ENCODE data around the gene CREB3.
A peak's percentile ranks its signal among the peaks of the same experiment; 100 is the strongest.

The CREB3 gene

DNA sequence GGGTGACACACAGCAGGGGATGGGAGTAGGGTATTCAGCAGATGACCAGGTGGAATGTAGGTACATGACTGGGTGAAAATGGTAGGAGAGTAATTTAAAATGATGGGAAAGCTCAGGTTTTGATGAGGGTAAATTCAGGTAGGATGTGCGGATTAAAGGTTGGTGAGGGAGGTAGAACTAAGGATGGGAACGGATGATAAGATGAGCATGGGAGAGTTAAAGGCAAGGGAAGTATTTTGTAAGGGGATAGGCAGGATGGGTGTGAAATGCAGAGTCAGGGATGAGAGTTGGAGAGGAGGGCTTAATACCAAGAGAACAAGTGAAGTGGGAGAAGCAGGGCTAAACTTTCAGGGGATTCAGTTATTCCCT, 2.0 kb upstream of the CREB3 start:
- TF ChIP-seq, protein P1, sequence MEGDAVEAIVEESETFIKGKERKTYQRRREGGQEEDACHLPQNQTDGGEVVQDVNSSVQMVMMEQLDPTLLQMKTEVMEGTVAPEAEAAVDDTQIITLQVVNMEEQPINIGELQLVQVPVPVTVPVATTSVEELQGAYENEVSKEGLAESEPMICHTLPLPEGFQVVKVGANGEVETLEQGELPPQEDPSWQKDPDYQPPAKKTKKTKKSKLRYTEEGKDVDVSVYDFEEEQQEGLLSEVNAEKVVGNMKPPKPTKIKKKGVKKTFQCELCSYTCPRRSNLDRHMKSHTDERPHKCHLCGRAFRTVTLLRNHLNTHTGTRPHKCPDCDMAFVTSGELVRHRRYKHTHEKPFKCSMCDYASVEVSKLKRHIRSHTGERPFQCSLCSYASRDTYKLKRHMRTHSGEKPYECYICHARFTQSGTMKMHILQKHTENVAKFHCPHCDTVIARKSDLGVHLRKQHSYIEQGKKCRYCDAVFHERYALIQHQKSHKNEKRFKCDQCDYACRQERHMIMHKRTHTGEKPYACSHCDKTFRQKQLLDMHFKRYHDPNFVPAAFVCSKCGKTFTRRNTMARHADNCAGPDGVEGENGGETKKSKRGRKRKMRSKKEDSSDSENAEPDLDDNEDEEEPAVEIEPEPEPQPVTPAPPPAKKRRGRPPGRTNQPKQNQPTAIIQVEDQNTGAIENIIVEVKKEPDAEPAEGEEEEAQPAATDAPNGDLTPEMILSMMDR (IDR thresholded peaks at IDR 0.05; ENCODE audit: control insufficient read depth, extremely low read depth, insufficient read depth) = no peak
- DNase-seq (ENCODE audit: low read depth) = no peak
- H3K4me3 ChIP-seq (ENCODE audit: low read depth, low read length) = no peak overlapping the region; the same call in 1 of the 2 replicates

GRCh38 chr9:35731415-35732184, 866 bp upstream of the CREB3 start:
- DNase-seq (ENCODE audit: low read depth) = no peak
- H3K4me3 ChIP-seq (ENCODE audit: low read depth, low read length) = peak overlapping the region; percentile 71
- TF ChIP-seq, protein P1 (IDR thresholded peaks at IDR 0.05; ENCODE audit: control insufficient read depth, extremely low read depth, insufficient read depth) = no peak

DNA sequence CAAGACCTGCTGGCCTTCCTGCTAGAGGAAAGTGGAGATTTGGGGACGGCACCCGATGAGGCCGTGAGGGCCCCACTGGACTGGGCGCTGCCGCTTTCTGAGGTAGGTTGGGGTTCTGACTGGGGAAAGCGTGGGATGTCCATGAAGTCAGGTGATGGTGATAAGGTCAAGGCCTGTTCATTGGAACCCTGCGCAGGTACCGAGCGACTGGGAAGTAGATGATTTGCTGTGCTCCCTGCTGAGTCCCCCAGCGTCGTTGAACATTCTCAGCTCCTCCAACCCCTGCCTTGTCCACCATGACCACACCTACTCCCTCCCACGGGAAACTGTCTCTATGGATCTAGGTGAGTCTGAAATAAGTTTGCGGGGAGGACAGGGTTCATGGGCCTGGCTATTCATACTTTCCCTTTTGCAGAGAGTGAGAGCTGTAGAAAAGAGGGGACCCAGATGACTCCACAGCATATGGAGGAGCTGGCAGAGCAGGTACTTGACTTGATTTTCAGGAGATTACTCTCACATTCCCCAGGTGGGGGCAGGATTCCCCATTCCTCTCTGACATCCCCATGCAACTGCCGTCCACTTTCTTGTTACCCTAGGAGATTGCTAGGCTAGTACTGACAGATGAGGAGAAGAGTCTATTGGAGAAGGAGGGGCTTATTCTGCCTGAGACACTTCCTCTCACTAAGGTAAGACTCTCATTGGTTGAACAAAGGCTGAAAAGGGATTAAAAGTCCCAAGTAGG, 505 bp downstream of the CREB3 start:
- DNase-seq (ENCODE audit: low read depth) = peak; percentile 56
- peak overlapping the region; percentile 71 for H3K4me3 ChIP-seq (ENCODE audit: low read depth, low read length)
- TF ChIP-seq, protein P1 (IDR thresholded peaks at IDR 0.05; ENCODE audit: control insufficient read depth, extremely low read depth, insufficient read depth) = peak; percentile 35; the same call in 1 of the 2 replicates

- no peak overlapping the region for H3K4me3 ChIP-seq (ENCODE audit: low read depth, low read length)
- TF ChIP-seq, protein P1 (IDR thresholded peaks at IDR 0.05; ENCODE audit: control insufficient read depth, extremely low read depth, insufficient read depth) = no peak
- no peak for DNase-seq (ENCODE audit: low read depth)
Observed at GRCh38 chr9:35734096-35734495, 1.6 kb downstream of the CREB3 start.

DNA sequence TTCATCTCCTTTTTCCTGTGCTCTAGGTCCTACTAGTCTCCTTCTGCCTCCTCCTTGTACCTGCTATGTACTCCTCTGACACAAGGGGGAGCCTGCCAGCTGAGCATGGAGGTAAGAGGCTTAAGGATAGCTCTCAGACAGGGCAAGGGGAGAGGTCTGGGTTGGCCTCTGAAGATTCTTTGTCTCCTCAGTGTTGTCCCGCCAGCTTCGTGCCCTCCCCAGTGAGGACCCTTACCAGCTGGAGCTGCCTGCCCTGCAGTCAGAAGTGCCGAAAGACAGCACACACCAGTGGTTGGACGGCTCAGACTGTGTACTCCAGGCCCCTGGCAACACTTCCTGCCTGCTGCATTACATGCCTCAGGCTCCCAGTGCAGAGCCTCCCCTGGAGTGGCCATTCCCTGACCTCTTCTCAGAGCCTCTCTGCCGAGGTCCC, 3.8 kb downstream of the CREB3 start:
- DNase-seq (ENCODE audit: low read depth) = no peak
- TF ChIP-seq, protein P1 (IDR thresholded peaks at IDR 0.05; ENCODE audit: control insufficient read depth, extremely low read depth, insufficient read depth) = peak; percentile 97
- H3K4me3 ChIP-seq (ENCODE audit: low read depth, low read length) = no peak overlapping the region

DNA sequence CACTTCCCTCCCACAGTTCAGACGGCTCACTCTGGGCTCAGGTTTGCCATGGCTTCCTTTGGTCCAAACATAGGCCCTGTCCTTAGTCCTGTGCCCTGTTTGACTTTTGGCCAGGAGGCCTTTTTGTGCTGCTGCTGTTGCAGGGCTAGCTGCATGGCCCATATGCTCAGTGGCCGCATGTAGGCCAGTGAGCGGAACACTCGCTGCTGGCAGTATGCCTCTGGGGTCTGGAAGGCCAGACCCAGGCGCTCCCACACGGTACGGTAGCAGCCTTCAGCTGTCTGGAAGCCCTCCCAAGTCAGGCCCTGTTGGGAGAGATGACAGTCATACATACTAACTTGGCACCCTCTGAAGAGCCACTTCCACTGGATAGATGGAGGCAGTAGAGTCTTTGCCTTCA, 4.7 kb downstream of the CREB3 start:
- TF ChIP-seq, protein P1 (IDR thresholded peaks at IDR 0.05; ENCODE audit: control insufficient read depth, extremely low read depth, insufficient read depth) = no peak
- no peak overlapping the region for H3K4me3 ChIP-seq (ENCODE audit: low read depth, low read length)
- DNase-seq (ENCODE audit: low read depth) = no peak

Data from LNCaP clone FGC (cell line).